CD4-positive, alpha-beta T cell (primary cell): ENCODE results near the gene CACNA1H. TPM values are rescaled to one million over a fixed set of nuclear protein-coding genes. Genes with fewer than 3 reads are reported as not detected.

Source experiments
- ATAC-seq: fragments of 200-7000 bp; cut with Tn5 transposase; one replicate; pipeline ENCODE4 v1.10.0; 2022; ENCODE audit warnings: mild to moderate bottlenecking; ENCODE audit not compliant: poor library complexity
- CTCF ChIA-PET: fragments of 350-600 bp; sonication (Branson Sonifier 250); formaldehyde crosslinking; loops from one replicate; lab custom pipeline; 2021; ENCODE audit warnings: antibody characterized with exemption, inconsistent platforms; lab: Charles Lee
- POLR2A ChIA-PET: fragments of 350-600 bp; sonication (Branson Sonifier 250); formaldehyde crosslinking; loops from one replicate; lab custom pipeline; 2021; ENCODE audit warnings: antibody characterized with exemption, inconsistent platforms; lab: Charles Lee
- DNase-seq, 14 experiments: peaks; one replicate each; pipeline ENCODE4 v3.0.0-alpha.2; 2013 to 2020; ENCODE audit warnings: mixed read lengths in 2 of 14
- H3K27ac ChIP-seq, 2 donors: one replicate each; pipeline versions ENCODE4 v1.5.1 to v1.7.0; 2013; ENCODE audit warnings: low read length in 2 of 2, low read depth in 1 of 2, mild to moderate bottlenecking in 1 of 2
- H3K27me3 ChIP-seq, 2 experiments: 1 replicate in 1 of 2; 2 replicates in 1 of 2; pipeline versions ENCODE4 v1.6.1 to v1.7.0; 2013; ENCODE audit warnings: low read length in 2 of 2, control low read depth in 1 of 2, mild to moderate bottlenecking in 1 of 2, moderate library complexity in 1 of 2; ENCODE audit not compliant: insufficient read depth in 2 of 2, control insufficient read depth in 1 of 2
- H3K36me3 ChIP-seq: one replicate; pipeline ENCODE4 v1.6.1; 2013; ENCODE audit warnings: low read length, control low read depth; ENCODE audit not compliant: insufficient read depth
- H3K4me1 ChIP-seq: one replicate; pipeline ENCODE4 v1.6.1; 2013; ENCODE audit warnings: low read length, control low read depth; ENCODE audit not compliant: insufficient read depth
- H3K4me3 ChIP-seq: one replicate; pipeline ENCODE4 v1.5.1; 2013; ENCODE audit warnings: mild to moderate bottlenecking, low read length, moderate library complexity
- H3K9me3 ChIP-seq, 2 experiments: 1 replicate in 1 of 2; 2 replicates in 1 of 2; pipeline versions ENCODE4 v1.6.1 to v1.7.0; 2013; ENCODE audit warnings: low read length in 2 of 2, mild to moderate bottlenecking in 2 of 2, control low read depth in 1 of 2, moderate library complexity in 1 of 2; ENCODE audit not compliant: control insufficient read depth in 1 of 2, insufficient read depth in 1 of 2
- H3K27ac Mint-ChIP-seq: one replicate; pipeline ENCODE4 v1.8.0; 2020; ENCODE audit warnings: mixed read lengths
- H3K27me3 Mint-ChIP-seq: one replicate; pipeline ENCODE4 v1.8.0; 2021; ENCODE audit warnings: mixed read lengths
- H3K36me3 Mint-ChIP-seq: one replicate; pipeline ENCODE4 v1.8.0; 2021; ENCODE audit warnings: low read depth, mixed read lengths
- H3K4me1 Mint-ChIP-seq: one replicate; pipeline ENCODE4 v1.8.0; 2021; ENCODE audit warnings: low read depth, mixed read lengths
- H3K4me3 Mint-ChIP-seq: one replicate; pipeline ENCODE4 v1.8.0; 2020; ENCODE audit warnings: mild to moderate bottlenecking, mixed read lengths
- H3K9me3 Mint-ChIP-seq: one replicate; pipeline ENCODE4 v1.8.0; 2020; ENCODE audit warnings: mixed read lengths
- CTCF ChIP-seq: fragments of 200-600 bp; IDR thresholded peaks from one replicate; pipeline ENCODE4 v1.8.0; 2022; ENCODE audit warnings: antibody characterized with exemption, mild to moderate bottlenecking
- intact Hi-C, 2 experiments: fragments of 100-400 bp; cut with DNase I in 1 of 2; cut with micrococcal nuclease in 1 of 2; formaldehyde crosslinking; loops; one replicate each; pipeline versions ENCODE4 v1.15.1 to v1.9.0; 2023 to 2025; cut with DNase I, micrococcal nuclease
- total RNA-seq, 174 experiments: library from RNA in 2 of 174; stranded (reverse) in 2 of 174; gene quantifications; one replicate each; pipeline ENCODE4 v1.2.3 and lab custom pipeline; 2021 to 2026

CACNA1H gene
- total RNA-seq, 2 experiments from 2014 or later, result 5.7 to 6.3 TPM

- H3K27me3 ChIP-seq, result no peaks in the 10 kb centered on the region
- ChIA-PET CTCF (no interaction called here), POLR2A (no interaction called here)
- no peak overlapping the region for H3K27ac ChIP-seq
- H3K4me3 Mint-ChIP-seq, result no peak overlapping the region
- ATAC-seq (no peak), DNase-seq (no peak)
- no peaks in the 10 kb centered on the region for H3K36me3 ChIP-seq
- no peaks in the 10 kb centered on the region for H3K27me3 Mint-ChIP-seq
- no peaks in the 10 kb centered on the region for H3K36me3 Mint-ChIP-seq
- H3K9me3 ChIP-seq, result peaks cover 0 to 10% of the 10 kb centered on the region in 2 experiments
- no peak for TF ChIP-seq CTCF
- no peaks in the 10 kb centered on the region for H3K9me3 Mint-ChIP-seq
- H3K4me1 Mint-ChIP-seq, result no peaks in the 10 kb centered on the region
- H3K27ac Mint-ChIP-seq, result no peak overlapping the region
- H3K4me3 ChIP-seq, result no peak overlapping the region
- H3K4me1 ChIP-seq, result peaks cover 8% of the 10 kb centered on the region
- intact Hi-C loops, result no loop called here
Measured at GRCh38 chr16:1127971-1128715, 24.8 kb upstream of the CACNA1H start.

GRCh38 chr16:1129106-1129960 is 23.6 kb upstream of the CACNA1H start:
- no peak for TF ChIP-seq CTCF
- H3K27me3 ChIP-seq, result no peaks in the 10 kb centered on the region
- H3K4me3 Mint-ChIP-seq, result no peak overlapping the region
- ATAC-seq, result no peak
- no peaks in the 10 kb centered on the region for H3K36me3 ChIP-seq
- no peak for DNase-seq
- no peak overlapping the region for H3K27ac ChIP-seq
- intact Hi-C loops, result no loop called here
- no peak overlapping the region for H3K4me3 ChIP-seq
- POLR2A ChIA-PET, result no interaction called here
- H3K36me3 Mint-ChIP-seq, result no peaks in the 10 kb centered on the region
- H3K9me3 Mint-ChIP-seq, result no peaks in the 10 kb centered on the region
- CTCF ChIA-PET, result no interaction called here
- H3K27me3 Mint-ChIP-seq, result no peaks in the 10 kb centered on the region
- no peak overlapping the region for H3K27ac Mint-ChIP-seq
- H3K4me1 ChIP-seq, result peaks cover 8% of the 10 kb centered on the region
- H3K4me1 Mint-ChIP-seq, result no peaks in the 10 kb centered on the region
- H3K9me3 ChIP-seq, result peaks cover 0 to 9% of the 10 kb centered on the region in 2 experiments

GRCh38 chr16:1130382-1130781 is 22.5 kb upstream of the CACNA1H start:
- Histone ChIP-seq H3K27ac (no peak overlapping the region), H3K4me1 (peaks cover 6% of the 10 kb centered on the region), H3K9me3 (peaks cover 0 to 9% of the 10 kb centered on the region in 2 experiments), H3K4me3 (no peak overlapping the region), H3K36me3 (no peaks in the 10 kb centered on the region), H3K27me3 (no peaks in the 10 kb centered on the region)
- H3K27me3 Mint-ChIP-seq, result no peaks in the 10 kb centered on the region
- ATAC-seq, result no peak
- ChIA-PET CTCF (no interaction called here), POLR2A (no interaction called here)
- no peak overlapping the region for H3K27ac Mint-ChIP-seq
- TF ChIP-seq CTCF, result no peak
- H3K9me3 Mint-ChIP-seq, result no peaks in the 10 kb centered on the region
- no peaks in the 10 kb centered on the region for H3K4me1 Mint-ChIP-seq
- H3K36me3 Mint-ChIP-seq, result no peaks in the 10 kb centered on the region
- intact Hi-C loops, result no loop called here
- no peak for DNase-seq
- H3K4me3 Mint-ChIP-seq, result no peak overlapping the region
